HG03571 (cell line): ENCODE measurements around the gene NTRK3.
A peak's percentile ranks its signal among the peaks of the same experiment; 100 is the strongest.

Experiments
- ATAC-seq: cut with Tn5 transposase; IDR thresholded peaks from one replicate; pipeline ENCODE4 v1.9.1; 2021; ENCODE audit not compliant: unreplicated experiment

NTRK3 gene

DNA sequence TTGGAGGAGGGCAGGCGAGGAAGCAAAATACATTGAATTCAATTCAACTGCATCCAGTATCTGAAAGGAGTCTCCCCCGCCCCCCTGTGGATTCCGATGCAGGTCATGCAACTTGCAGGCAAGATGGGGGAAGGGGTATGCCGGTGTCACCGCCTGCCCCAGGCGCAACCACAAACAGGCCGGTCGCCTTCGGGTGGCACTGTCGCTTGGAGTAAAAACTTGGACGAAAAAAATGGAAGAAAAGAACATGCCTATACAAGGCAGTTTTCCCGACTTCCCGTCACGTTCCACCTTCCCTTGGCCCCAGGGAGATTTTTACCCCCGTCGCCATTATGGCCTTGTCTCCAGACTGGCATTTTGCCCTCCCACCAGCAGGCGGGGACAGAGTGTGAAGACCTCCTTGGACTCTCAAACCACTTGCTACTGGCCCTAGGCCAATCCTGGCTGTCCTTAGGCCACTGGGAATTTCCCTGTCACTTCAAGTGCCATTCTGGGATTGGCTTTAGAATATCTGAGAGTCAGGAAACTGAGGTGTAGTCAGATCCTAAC, 1.6 kb upstream of the NTRK3 start:
- no peak for ATAC-seq

DNA sequence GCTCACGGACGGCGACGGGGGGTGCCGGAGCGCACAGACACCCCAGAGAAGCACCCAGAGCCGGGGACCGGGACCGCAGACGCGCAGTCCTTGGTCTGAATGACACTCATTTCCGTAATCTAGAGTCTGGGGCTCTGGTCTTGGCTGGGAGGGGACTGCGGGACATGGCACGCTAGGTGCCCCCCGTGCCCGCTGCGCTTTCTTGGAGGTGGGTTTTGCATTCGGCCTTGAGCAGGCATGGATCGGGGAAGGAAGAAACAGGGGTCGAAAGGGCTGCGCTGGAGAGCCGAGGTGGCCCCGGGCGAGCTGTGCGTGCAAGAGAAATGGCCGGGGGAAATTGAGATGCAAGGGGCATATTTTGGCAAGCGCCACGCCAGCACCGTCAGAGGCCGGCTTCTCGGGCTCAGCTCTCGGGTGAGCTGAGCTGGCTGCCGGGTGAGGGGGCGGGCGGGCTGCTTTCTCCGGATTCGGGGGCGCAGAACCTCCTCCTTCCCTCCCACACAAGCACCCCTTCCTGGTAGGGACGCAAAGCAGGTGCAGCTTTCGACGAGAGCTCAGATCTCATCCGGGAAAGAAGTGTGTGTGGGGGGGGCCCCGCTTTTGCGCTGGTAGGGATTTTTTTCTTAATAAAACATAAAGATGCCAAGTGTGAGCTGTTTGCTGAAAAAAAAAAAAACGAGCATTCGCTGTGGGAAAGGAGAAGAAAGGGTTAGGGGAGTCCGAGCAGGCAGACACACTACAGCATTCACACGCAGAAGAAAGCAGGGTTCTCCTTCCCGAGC, 963 bp upstream of the NTRK3 start:
- no peak for ATAC-seq

DNA sequence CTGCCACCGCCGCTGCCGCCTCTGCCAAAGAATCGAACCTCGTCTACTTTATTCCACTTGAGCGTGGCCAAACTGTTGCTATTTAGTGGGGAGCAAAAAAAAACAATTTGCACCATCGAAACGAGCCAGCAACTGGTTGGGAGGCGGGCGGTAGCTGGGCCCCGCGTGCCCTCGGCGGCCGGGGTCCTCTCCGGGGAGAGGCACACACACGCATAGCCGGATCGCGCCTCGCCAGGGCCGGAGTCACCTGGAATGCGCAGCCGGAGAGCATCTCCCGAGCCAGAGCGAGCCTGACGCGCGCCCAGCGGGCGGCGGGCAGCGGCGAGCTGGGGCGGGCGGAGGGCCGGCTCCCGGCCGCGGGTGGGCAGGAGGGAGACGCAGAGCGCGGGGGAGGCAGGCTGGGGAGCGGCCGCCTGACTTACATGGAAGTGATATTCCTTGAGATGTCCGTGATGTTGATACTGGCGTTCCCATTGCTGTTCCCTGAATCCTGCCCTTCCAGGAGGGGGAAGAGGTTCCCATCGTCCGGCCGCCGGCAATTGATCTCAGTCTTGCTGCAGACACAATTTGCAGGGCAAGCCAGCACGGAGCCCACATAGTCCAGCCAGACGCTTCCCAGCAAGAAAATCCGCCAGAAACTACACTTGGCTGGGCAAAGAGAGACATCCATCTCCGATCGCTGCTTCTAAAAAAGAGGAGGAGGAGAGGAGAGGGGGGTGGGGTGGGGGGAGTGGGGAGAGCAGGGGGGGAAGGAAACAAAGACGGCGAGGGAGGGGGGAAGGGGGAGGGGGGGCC, 858 bp downstream of the NTRK3 start:
- ATAC-seq: no peak

GRCh38 chr15:88255087-88255483, 1.5 kb downstream of the NTRK3 start:
- ATAC-seq: no peak

DNA sequence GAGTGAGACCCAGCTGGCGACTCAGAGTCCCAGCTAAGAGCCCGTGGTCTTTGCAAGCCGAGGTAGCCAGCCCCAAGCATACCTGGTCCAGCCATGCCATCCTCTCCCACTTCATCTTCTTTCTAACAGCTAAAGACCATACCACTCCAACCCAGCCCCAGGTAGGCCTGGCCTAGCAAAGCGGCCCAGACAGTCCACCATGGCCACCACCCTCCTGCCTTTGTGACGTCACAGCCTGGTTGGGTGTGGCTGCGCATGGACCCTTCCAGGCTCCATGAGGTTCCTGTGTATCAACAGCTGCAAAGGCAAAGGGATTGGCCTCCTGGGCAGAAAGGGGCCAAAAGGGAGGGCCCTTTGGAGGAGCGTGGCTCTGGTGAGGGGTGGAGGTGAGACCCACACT, 4.1 kb downstream of the NTRK3 start:
- no peak for ATAC-seq

DNA sequence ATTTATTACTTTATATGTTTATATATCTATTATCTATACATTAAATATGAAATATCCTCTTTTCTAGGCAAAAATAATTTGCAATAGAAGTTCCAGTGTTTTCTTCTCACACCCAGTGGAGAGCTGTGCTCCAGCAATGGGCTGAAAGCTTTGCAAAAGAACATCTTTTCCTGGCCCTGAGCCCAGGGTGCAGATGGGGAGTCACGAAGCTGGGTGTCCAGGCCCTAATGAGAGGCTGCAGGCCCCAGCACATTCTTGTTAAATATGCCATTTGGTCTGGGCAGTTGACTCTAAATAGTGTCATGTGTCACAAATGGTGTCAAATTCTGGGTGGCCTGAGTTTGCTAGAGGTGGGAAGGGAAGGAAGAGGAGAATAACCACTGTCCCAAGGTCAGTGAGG, 5.7 kb downstream of the NTRK3 start:
- ATAC-seq: no peak

DNA sequence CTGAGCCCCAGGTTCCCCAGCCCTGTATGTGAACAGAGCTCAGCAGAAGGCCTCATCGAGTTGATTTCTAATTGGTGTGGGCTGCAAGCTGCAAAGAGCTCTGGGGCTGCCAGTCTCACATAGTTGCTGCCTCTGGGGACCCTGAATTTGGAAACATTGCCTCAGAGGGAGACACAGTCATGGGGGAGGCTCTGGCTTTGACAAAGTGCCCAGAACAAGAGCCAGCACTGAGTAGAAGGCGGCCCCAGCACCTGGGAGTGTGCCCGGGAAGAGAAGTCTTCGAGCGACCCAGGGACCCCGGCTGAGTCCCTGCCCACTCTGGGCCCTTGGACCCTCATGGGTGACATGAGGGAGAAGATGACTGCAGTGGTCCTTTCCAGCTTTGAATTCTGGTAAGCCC, 7.3 kb downstream of the NTRK3 start:
- no peak for ATAC-seq

- no peak for ATAC-seq
These were observed 8.6 kb downstream of the NTRK3 start for GRCh38 chr15:88247914-88248313.

DNA sequence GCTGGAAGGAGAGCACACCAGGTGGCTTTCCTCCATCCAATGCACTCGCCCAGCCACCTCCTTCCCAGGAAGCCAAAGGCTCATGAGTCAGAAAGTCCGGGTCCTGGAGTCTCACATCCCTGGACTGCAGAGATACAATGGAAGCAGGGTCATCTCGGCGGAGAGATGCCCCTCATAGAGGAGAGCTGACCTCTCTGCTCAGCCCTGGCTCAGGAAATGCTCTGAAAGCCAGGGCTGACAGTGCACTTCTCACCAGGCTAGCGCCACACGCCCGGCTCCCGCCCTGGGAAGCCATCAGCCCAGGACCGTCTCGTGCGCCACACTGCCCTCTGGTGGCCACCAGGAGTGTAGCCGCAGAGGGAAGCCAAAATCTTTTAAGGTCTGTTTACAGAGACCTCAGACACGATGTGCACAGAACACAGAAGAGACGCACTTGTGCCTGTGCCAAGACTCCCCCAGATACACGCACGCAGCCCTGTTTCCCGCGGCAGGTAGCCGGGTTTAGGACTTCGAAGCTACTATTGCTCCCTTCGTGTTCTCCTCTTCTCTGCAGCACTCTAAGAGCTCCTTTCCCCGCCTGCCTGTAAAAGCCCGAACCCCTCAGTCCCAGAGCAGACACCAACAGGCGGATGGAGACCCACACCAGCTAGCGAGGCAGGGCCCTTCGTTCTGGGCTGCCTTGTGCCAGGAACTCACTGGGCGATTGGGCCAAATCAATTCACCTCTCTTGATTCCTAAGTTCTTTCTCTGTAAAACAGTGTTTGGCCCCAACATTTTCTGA, 9.7 kb downstream of the NTRK3 start:
- peak; percentile 81 for ATAC-seq

DNA sequence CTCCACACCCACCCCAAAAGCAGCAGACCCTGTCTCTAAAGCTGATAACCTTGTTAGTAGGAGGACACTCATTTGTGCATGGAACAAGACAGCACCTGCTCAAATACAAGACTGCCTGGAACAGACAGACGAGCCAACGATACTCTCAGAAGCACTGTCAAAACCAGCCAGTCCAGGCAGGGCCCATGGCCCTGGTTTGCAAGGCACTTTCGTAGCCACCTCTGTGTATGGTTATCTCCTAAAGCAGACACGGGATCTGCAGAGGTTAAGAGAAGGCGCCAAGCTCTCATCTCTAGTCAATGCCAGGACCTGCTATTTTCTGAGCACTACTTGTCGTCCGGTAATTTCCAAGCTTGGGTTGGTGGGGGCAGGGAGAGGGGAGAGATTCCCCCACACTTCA, 10.5 kb downstream of the NTRK3 start:
- no peak for ATAC-seq

GRCh38 chr15:88243895-88244787, 12.4 kb downstream of the NTRK3 start:
- ATAC-seq: no peak

DNA sequence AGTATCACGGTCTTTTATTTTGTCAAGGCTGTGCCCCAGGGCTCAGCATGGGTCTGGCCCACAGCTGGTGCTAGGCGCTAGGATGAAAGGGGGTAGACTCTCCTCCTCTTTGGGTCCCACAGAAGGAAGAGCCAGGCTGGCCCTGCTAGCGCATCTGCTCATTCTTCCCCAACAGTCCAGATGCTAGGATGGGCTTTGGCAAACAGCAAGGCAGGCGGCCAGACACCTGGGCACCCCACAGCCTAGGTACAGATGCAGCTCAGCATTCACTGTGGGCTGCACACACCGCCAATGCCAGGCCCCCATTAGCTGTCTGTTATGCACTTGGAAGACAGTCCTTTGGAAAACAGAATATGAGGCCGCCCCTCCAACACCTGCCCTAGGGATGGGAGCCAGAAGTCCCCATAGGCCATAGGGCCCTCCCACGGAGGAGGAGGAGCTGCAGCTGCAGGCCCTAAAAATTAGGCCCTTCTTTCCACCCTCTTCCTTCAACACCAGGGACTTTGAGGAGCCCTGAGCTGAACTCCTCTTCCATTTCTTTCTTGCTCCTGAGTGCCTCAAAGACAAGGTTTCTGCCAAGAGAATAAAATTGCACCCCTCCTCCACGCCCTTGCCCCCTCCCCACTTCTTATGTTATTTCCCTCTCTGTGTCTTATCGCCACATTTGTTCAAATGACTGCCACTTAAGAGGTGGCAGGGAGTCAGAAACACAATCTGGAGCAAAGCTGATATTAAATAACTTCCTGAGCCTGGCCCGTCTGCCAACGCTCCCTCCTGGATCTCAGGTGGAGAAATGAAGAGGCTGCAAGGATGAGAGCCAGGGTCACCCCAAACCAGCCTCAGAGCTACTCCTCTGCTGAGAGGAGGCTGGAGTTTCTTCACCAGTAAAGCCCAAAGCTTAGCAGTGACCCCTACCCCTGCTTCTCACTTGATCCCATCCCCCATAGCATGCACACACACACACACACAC, 13.7 kb downstream of the NTRK3 start:
- ATAC-seq: no peak

DNA sequence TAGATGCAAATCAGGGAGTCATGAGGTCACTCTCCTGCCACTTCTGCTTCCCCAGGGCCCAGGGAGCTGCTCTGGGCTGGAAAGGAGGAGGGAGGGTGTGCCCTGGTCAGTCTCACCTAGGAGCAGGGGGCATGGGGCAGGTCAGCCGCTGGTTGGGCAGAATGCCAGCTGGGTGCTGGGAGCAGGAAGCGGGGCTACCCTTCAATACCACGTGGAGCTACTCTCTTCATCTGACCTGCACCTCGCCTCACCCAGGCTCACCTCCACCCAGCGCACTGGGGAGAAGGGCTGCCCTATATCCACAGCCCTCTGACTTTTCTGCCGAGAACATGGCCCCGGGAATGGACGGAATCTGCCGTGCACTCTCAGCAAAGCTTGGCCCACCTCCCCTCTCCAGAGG, 15.1 kb downstream of the NTRK3 start:
- ATAC-seq: no peak

GRCh38 chr15:88241060-88241459, 15.5 kb downstream of the NTRK3 start:
- ATAC-seq: no peak

GRCh38 chr15:88239594-88239993, 16.9 kb downstream of the NTRK3 start:
- no peak for ATAC-seq

DNA sequence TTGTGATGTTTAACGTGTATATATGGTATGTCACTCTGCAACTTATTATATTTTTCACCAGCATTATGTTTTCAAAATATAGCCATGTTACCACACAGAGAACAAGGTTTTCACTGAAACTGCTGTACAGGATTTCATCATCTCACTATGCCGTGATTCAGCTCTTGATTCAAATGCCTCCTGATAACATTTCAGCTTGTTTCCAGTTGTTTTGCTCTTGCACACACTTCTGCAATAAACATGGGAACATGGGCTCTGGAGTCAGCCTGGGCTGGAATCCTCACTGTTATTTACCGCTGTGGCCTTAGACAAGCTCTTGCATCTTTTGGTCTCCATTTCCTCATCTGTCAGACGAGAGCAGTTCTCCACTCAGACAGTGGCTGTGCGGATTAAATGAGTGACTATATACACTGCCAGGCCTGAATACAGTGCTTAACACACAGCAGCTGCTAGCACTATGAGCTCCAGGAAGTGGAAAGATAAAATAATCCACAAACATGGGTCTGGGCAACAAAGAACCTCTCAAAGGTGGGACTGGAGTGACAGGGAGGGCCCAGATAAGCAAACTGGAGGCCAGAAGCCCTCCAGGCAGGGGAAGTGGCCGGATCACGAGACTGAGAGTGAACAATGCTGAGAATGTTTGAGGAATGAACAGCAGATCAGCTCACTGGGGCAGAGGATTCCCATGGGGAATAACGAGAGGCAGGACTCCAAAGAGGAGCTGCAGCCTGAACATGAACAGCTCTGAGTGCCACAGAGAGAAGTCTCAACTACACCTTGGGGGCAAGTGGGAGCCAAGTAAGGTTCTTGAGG, 17.7 kb downstream of the NTRK3 start:
- ATAC-seq: no peak

DNA sequence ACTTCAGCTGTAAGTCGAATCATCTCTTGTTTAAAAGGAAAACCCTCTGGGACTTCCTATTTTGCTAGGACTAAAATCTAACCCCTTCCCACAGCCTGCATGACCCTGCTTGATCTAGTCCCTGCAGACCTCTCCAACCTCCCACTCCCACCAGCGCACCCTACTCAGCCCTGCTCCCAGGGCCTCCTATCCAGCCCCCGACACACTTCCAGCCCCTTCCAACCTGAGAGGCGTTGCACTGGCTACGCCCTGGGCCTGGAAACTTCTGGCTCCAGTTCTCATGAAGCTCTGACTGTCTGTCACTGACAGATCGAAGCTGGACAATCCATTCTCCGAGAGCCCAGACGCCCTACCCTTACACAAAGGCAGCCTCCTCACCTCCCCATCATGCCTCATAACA, 21.8 kb downstream of the NTRK3 start:
- no peak for ATAC-seq

- ATAC-seq: no peak
These were observed 22.6 kb downstream of the NTRK3 start for GRCh38 chr15:88233921-88234320.
